GM21515 (cell line): ENCODE data around the gene RHCG.
"Not testable (repeated sequence)": the region's sequence is repeated elsewhere in the genome, so short reads cannot be mapped to it uniquely, and the experiment has no call there.

Source experiments
- ATAC-seq: cut with Tn5 transposase; IDR thresholded peaks from one replicate; pipeline ENCODE4 v1.9.1; 2021; ENCODE audit not compliant: unreplicated experiment

Gene RHCG

DNA sequence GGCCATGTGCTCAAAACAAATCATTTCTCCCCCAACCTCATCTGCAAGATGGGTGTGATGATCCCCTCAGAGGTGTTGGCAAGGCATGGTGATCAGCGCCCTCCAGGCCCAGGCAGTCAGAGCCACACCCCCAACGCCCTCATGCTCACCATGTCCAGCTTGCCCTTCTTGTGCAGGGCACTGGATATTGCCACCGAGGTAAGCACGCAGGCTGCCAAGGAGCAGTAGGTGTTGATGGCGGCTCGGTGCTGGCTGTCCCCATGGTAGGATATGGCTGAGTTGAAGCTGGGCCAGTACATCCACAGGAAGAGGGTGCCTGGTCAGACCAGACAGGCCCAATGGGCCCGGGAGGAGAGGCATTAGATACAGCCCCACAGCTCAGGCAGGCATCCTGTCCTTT lies 17.2 kb downstream of the RHCG start:
- ATAC-seq, result no peak

DNA sequence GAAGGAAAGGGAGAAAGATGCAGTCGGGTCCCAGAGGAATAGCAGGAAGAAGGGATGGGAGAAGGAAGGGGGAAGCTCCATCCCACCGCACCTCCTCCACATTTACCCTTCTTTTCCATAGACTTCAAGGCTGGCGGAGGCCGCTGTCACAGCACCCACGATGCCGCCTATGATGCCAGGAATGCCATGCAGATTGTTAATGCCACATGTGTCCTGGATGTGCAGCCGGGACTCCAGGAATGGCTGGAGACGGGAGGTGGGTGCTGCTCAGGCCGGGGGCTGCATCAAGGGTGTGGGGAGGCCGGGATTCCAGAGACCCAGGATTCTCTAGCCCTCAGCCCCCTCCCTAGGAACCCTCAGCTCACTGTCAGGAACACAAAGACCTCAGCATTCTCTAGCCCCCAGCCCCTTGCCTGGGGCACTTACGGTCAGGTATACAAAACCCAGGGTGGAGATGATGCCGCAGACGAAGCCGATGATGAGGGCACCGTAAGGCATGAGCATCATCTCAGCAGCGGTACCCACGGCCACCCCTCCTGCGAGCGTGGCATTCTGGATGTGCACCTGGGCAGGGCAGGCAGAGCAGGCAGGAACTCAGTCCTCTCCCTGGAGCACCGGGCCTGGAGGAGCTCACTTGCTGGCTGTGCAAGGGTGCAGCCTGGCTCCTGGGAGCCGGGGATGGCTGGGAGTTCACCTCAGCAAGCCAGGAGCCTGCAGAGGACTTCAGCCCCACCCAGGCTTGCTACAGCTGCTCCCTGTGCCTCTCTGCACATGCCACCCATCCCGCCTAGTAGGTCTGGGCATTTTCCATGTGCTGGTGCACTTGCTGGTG lies 18.8 kb downstream of the RHCG start:
- no peak for ATAC-seq

DNA sequence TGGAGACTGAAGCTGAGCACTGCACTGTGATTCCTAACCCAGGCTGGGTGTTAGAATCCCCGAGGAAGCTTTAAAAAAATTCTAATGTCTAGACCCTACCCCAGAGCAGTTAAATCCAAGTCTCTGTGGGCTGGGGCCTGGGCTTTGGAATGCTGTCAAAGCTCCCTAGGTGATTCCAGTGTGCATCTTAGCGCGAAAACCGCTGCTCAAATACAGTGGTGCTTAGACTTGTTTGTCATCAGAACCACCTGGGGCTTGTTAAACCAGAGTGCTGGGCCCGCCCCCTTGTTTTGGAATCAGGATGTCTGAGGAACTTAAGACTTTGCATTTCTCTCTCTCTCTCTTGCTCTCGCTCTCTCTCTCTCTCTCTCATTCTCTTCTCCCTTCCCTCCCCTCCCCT lies 20.7 kb downstream of the RHCG start:
- ATAC-seq, result no peak

DNA sequence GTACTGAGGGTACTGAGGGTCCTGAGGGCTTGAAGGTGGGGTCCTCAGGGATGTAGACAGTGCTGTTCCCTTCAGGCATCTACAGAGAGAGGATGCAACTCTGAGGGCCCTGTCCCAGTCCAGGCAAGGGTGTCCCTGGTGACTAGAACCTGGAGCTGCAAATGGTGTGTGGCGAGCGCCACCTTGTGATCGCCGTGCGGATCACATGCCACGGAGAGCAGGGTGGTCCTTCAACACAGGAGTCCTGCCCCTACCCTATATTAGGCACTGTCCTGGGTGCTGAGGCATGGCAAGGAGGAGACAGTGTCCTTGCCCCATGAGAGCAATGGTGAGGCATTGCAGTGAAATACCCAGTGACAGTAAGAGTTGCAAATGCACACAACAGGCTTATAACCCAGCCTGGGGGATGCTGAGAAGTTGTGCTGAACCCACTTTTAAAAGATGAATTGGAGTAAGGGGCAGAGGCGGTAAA lies 23.6 kb downstream of the RHCG start:
- no peak for ATAC-seq

DNA sequence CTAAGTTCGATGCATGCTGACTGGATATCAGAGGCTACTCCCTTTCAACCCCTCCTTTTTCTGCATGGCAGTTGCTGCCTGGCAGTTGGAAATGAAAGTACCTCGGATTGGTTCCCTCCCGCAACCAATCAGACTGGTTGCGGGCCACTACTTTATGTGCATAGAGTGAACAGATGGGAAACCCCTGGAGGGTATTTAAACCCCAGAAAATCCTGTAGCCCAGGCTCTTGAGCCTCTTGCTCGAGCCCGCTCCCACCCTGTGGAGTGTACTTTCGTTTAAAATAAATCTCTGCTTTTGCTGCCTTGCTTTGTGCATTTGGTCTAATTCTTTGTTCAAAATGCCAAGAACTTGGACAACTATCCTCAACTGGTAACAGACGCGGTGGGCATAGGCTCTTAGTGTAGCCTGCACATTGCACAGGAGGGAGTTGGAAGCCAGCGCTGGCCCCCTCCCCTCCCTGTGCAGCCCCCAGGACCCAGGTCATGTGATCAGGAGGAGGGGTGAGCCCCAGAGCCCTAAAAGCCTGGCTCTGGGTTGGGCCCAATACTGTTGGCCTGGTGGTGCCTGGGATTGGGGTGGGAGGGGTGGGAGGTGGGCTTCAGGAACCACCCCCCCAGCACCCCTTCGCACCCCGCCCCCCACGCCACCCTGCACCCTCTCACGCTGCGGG lies 26.8 kb downstream of the RHCG start:
- no peak for ATAC-seq

DNA sequence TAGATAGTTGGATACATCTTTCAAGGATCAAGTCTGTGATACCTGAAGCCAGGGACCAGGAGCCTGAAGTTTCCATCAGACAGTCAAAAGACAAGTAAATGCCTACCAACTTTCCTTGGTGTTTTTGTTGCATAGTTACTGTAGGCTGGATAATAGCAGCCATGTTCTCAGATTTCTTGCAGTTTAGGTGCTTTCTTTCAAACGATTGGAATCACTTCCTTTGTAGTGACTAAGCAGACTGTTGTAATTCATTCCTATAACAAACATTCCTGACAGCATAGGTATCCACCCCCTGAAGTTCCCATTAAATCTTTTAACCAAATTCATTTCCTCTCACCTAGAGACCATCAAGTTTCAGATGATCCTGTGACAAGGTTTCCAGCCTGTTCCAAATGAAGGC lies 27.6 kb downstream of the RHCG start:
- ATAC-seq, result not testable (repeated sequence)

DNA sequence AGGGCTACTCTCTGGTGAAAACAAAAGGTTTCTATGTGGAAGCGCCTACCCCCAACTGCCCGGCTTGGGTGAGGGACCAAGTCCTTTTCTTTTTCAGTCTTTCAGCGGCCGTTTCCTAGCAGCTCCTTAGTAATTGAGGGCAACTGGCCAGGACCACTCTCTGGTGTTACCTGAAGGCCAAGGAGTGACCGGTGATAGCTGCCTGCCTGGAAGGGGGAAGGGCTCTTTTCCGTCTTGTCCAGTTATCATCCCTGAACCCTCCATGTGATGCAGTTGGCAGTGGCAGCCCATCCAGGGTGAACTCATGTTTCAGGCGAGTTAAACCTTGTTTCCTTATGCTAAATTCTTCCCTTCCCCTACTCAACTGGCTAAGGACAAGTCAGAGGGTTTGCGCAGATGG lies 33.3 kb downstream of the RHCG start:
- no peak for ATAC-seq

DNA sequence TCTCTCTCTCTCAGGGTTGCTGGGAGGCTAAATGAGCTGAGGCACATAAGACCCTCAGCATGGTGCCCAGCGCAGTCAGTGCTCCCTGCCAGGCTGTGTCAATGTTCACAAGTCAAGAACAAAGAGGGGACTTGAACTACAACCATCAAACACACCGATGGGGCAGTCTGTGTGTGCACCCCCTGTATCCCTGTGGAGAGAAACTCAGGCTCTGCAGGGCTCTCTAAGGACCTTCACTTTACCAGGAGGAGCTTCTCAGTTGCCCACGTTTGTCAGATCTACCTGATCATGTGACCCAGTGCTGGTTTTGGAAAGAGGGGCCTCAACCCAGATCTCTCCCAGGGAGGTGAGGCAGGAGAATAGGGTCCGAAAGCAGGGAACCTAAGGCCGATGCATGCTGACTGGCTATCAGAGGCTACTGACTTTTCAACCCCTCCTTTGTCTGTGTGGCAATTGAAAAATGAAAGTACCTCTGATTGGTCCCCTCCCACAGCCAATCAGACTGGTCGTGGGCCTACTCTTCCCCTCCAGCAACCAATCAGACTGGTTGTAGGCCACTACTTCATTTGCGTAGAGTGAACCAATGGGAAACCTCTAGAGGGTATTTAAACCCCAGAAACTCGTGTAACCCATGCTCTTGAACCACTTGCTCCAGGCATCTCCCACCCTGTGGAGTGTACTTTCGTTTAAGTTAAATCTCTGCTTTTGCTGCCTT lies 34.0 kb downstream of the RHCG start:
- ATAC-seq, result no peak

DNA sequence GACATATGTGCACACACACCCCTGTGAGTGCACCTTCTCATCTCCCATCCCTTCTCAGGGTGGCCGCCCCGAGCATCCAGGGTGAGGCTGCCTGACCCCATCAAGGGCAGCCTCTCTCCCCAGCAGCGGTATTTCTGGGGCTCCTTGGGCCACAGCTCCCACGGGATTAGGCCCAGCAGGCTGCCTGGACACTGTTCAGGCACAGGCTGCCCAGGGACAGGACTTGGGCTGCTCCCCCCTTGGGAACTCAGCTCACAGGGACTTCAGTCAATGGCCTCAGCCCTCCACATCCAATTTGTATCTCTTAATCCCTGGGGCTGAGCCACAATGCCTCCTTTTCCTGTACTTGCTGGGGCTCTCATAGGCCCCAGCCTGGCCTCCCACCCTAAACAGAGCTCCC lies 35.0 kb downstream of the RHCG start:
- no peak for ATAC-seq

DNA sequence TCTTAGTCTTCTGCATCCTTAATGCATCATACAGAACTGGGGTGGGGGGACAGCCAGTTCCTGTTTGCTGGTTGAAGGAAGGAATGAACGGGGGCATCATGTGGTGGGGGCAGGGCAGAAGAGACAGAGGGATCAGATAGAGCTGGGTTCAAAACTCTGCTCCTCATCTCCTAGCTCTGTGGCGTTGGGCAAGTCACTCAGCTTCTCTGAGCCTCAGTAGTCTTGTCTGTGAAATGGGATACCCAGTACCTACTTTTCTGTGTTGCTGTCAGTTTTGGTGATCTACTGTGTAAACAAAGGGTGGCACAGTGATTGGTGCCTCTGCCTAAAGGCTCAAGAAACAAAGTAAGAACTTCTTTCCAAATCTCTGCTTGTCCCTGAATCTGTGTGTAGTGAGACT lies 36.3 kb downstream of the RHCG start:
- ATAC-seq, result no peak

DNA sequence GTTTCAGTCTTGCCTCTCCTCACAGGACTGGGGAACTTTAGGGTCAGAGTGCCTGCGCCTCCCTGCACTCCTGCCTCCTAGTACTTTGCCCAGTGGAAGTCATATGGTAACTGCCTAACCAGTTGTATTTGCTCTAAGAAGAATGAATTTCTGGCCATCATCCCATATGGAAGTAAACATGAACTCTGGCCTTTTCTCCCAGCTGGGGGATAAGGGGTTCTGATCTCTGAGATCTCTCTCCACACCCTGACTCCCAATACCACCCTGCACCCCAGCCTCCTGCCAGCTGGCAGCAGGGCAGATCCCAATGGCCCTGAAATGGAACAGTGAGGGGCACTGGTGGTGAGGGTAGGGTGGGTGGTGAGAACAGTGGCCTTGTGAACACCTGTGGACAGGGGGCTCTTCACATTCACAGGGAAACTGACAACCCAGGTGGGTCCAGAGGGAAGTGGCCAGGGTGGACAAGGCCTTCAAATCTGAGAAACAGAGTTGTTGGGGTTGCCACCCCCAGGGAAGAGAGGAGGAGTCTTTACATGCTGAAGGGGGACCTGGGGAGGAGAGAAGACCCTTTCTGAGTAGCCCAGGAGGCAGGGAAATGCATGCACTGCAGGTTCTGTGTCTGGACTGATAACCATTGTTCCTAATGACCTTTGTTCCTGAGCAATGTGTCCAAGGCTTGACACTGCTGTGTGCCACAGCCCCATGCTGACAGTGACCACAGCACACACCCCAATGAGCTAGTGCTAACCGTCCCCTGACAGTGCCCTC lies 36.9 kb downstream of the RHCG start:
- ATAC-seq, result no peak

DNA sequence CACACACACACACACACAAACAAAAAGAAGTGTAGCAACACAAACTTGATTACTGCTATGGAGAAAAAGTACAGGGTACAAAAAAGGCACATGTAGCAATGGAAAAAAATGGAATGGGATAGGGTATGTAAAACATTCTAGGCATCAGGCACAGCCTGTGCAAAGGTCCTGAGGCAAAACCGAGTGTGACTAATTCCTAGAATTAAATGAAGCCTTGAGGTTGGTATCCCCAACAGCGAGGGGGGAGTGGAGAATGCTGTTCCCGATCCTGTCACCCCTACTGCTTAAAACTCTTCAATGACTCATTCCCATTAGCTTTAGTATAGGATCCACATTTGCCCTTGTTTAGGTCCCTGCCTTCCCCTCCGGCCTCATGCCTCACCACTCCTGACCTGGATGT lies 37.9 kb downstream of the RHCG start:
- ATAC-seq, result no peak

DNA sequence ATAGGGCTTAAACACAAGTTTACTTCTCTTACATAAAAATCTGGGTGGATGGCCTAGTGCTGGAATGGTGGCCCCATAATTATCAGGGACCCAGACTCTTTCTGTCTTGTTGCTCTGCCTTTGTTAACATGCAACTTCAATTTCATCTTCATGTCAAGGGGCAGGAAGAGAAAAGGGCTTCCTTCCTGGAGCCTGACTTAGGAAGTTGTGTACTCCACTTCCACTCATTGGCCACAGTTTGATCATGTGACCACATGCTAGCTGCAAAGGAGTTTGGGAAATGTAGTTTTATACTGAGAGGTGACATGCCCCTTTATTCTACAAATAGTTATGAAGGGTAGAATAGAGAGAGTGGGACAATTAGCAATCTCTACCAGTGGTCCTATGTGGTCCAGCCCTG lies 39.3 kb downstream of the RHCG start:
- ATAC-seq, result no peak

DNA sequence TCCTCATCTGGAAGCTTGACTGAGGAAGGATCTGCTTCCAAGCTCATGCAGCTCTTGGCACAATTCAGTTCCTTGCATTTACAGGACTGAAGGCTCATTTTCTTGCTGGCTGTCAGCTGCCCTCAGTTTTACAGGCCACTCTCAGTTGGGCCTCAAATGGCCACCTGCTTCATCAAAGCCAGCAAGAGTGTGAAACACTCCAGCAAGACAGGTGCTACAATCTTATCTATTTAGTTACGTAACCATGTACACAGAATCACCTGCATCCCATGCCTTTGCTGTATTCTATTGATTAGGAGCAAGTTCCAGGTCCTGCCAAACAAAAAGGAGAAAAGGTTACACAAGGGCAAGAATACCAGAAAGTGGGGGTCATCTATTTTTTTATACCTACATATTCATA lies 40.8 kb downstream of the RHCG start:
- no peak for ATAC-seq

DNA sequence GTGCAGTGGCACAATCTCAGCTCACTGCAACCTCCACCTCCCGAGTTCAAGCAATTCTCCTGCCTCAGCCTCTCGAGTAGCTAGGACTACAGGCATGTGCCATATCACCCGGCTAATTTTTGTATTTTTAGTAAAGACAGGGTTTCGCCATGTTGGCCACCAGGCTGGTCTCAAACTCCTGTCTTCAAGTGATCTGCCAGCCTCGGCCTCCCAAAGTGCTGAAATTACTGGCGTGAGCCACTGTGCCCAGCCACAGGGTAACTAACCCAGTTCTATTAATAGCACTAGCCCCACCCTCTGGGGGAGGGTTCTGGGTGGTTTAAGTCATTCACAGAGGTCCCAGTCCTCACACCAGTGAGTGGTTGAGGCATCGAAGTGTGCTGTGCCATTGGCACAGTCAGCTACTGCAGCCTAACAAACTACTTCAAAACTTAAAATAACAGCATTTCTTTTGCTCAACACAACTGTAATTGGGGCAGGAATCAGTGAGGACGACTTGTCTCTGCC lies 44.0 kb downstream of the RHCG start:
- no peak for ATAC-seq

DNA sequence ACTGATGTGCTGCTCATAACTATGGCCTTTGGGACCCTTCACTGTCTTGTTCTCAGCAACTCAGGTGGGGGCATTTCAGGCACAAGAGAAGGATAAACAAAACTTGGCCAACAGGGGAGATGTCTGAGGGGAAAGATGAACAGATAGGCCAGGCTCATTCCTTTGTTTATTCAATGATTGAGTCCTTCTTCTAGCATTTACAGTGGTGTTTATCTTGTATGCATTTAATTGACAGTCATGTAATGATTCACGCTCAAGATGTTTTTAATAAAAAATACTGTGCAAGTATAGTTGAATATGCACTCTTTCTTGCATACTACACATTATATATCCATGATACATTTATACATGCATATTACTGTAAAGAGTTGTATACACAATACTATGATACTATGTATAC lies 44.5 kb downstream of the RHCG start:
- no peak for ATAC-seq

DNA sequence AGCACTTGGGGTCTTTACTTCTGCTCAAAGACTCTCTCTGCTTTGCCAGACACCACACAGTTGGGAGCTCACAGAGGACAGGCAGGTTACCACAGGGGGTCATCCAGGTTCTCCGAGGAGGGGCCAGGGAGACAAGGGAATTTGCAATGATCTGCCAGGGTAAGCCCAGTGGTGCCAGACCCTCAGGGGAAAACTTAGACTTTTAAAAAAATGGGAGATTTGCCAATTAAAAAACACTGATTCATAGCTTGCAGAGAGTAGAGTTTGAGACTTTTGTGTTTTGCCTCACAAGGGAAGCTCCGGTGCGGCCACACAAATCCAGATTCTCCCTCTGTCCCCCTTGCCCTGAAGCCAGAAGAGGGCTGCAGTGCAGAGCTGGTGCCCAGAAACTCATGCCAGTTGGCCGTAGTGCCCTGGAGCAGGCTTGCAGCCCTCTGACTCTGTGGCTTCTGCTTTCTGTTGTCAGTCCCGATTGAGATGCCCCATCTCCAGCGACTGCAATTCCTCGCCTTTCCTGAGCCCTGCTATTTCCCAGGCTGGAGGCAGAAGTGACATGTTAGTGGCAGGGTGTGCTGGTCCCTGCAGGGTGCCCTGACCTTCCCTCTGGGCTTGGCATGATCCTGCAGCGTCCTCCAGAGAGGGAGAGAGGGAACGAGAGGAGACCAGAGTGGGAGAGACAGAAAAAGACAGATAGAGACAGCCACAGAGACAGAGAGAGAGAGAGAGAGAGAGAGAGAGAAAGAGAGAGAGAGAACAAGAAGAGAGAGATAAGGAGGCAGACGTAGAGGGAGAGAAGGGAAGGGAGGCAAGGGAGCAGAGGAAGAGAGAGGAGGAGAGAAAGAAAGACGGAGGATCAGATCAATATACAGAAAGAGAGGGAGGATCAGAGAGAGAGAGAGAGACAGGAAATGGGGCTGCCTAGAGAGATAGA lies 46.0 kb downstream of the RHCG start:
- no peak for ATAC-seq

DNA sequence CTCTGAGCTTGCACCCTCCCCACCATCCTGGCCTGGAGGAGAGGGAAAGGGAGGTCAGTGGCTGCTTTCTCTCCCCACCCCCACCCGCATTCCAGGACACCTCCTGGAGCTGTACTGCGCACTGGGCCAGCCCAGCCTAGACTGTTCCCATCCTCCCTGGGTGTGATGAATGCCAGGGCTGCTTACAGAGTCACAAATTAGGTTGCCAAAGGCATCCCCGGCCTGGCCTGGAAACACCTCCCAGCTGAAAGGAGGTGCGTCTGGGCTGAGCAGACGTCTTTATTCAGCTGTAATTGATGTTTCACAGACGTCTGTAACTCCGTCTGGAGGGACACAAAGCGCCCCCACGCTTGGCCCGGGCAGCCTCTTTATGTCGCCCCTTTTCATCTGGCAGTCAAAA lies 47.6 kb downstream of the RHCG start:
- no peak for ATAC-seq

DNA sequence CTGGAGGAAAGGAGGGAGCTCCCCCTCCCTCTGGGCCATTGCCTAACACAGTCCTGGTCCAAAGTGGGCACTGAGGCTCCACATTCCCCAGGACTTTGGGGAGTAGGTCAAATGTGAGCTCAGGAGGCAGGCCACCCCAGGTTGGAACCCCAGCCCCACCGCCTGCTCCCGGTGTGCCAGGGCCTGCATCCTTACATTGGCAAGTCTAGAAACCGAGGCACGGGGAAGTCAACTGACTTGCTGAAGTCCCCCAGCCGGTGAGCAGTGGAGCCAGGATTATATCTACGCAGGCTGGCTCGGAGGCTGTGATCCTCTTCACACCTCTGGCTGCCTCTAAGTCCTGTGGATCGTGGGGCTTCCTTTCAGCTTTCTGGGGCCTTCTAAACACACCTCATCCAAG lies 48.7 kb downstream of the RHCG start:
- ATAC-seq, result no peak
